ENCODE data around the gene OR4E1. TPM values are rescaled to one million over a fixed set of nuclear protein-coding genes. Genes with fewer than 3 reads are reported as not detected.

OR4E1 gene
- total RNA-seq, 1 donor from 2014 or later, result not detected

DNA sequence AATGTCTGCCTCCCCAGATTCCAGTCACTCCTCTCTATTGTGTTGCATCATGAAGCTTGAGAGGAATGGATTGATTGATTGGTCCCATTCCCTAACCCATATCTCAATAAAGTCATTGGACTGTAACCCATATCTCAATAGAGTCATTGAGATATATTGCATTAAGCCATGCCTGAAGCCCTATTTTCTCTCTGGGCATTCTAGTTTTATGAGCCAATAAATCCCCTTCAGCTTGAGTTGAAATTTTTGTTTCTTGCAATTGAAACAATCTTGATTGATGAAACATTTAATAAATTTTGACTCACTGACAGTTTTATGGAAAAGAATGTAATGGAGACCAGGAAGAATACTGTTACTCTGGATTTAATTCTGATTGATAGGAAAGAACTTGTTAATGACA is 20.8 kb upstream of the OR4E1 start:
- no peaks in the 10 kb centered on the region for H3K4me1 Mint-ChIP-seq
- H3K27me3 Mint-ChIP-seq, result peaks cover 28% of the 10 kb centered on the region
- no peak for TF ChIP-seq CTCF (IDR thresholded peaks at IDR 0.05)
- H3K4me3 Mint-ChIP-seq, result no peak overlapping the region
- CTCF ChIA-PET, result no interaction called here
- H3K9me3 Mint-ChIP-seq, result peaks cover 5% of the 10 kb centered on the region
- no peak for ATAC-seq (ENCODE audit: low read depth)
- POLR2A ChIA-PET, result no interaction called here
- no peak for DNase-seq
- no peak overlapping the region for H3K27ac Mint-ChIP-seq
- no peaks in the 10 kb centered on the region for H3K36me3 Mint-ChIP-seq (ENCODE audit: low read depth)
- intact Hi-C loops (cut with micrococcal nuclease), result no loop called here

GRCh38 chr14:21686468-21686867 is 12.8 kb upstream of the OR4E1 start:
- Mint-ChIP-seq H3K27me3 (peaks cover 29% of the 10 kb centered on the region), H3K4me1 (no peaks in the 10 kb centered on the region), H3K4me3 (no peak overlapping the region), H3K9me3 (no peaks in the 10 kb centered on the region), H3K27ac (no peak overlapping the region), H3K36me3 (ENCODE audit: low read depth) (no peaks in the 10 kb centered on the region)
- ChIA-PET POLR2A (no interaction called here), CTCF (no interaction called here)
- no peak for DNase-seq
- TF ChIP-seq CTCF (IDR thresholded peaks at IDR 0.05), result no peak
- ATAC-seq (ENCODE audit: low read depth), result no peak
- intact Hi-C loops (cut with micrococcal nuclease), result no loop called here

DNA sequence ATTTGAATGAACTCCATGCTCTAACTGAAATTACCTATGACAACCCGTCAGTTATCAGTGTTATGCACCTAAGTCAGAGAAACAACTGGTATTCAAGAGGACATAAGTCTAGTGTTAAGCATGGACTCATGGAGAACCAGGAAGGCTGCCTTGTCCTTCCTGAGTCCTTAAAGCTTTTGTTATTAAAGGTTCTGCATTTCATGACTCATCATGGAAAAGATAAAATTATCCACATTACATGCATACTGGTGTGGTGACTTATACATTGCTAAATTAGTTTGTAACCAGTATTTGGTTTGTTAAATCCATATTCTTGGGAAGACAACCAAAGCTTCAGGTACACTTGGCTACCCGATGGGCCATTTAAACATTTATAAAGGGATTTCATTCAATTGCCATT is 6.5 kb upstream of the OR4E1 start:
- CTCF ChIA-PET, result no interaction called here

GRCh38 chr14:21675566-21675965 is 1.9 kb upstream of the OR4E1 start:
- Mint-ChIP-seq H3K36me3 (ENCODE audit: low read depth) (no peaks in the 10 kb centered on the region), H3K27ac (no peak overlapping the region), H3K27me3 (peaks cover 12% of the 10 kb centered on the region), H3K9me3 (peaks cover 8% of the 10 kb centered on the region), H3K4me3 (no peak overlapping the region), H3K4me1 (no peaks in the 10 kb centered on the region)
- ATAC-seq (ENCODE audit: low read depth) (no peak), DNase-seq (no peak)
- POLR2A ChIA-PET, result no interaction called here
- no peak for TF ChIP-seq CTCF (IDR thresholded peaks at IDR 0.05)
- CTCF ChIA-PET, result no interaction called here
- intact Hi-C loops (cut with micrococcal nuclease), result no loop called here

More for the DNA sequence above, 6.5 kb upstream of the OR4E1 start:
- intact Hi-C loops (cut with micrococcal nuclease), result no loop called here
- ATAC-seq (ENCODE audit: low read depth) (no peak), DNase-seq (no peak)
- Mint-ChIP-seq H3K4me3 (no peak overlapping the region), H3K27me3 (peaks cover 17% of the 10 kb centered on the region), H3K4me1 (no peaks in the 10 kb centered on the region), H3K36me3 (ENCODE audit: low read depth) (no peaks in the 10 kb centered on the region), H3K27ac (no peak overlapping the region), H3K9me3 (peaks cover 3% of the 10 kb centered on the region)
- POLR2A ChIA-PET, result no interaction called here
- no peak for TF ChIP-seq CTCF (IDR thresholded peaks at IDR 0.05)

- ChIA-PET POLR2A (no interaction called here), CTCF (no interaction called here)
- Mint-ChIP-seq H3K9me3 (peaks cover 8% of the 10 kb centered on the region), H3K4me1 (no peaks in the 10 kb centered on the region), H3K27me3 (peaks cover 5% of the 10 kb centered on the region), H3K4me3 (no peak overlapping the region), H3K27ac (no peak overlapping the region), H3K36me3 (ENCODE audit: low read depth) (no peaks in the 10 kb centered on the region)
- ATAC-seq (ENCODE audit: low read depth), result no peak
- intact Hi-C loops (cut with micrococcal nuclease), result no loop called here
- TF ChIP-seq CTCF (IDR thresholded peaks at IDR 0.05), result no peak
- DNase-seq, result no peak
Measured at GRCh38 chr14:21672116-21672515, 1.5 kb downstream of the OR4E1 start.
